HUDEP-2 (cell line): ENCODE measurements around the gene CAPN14.
A peak's percentile ranks its signal among the peaks of the same experiment; 100 is the strongest.

Experiments used
- DNase-seq, 76 experiments: peaks; one replicate each; lab custom pipeline; 2025; ENCODE audit not compliant: unreplicated experiment in 76 of 76; lab: John Stamatoyannopoulos, UW

Gene CAPN14

GRCh38 chr2:31228717-31229116 lies 11.4 kb upstream of the CAPN14 start:
- no peak for DNase-seq

DNA sequence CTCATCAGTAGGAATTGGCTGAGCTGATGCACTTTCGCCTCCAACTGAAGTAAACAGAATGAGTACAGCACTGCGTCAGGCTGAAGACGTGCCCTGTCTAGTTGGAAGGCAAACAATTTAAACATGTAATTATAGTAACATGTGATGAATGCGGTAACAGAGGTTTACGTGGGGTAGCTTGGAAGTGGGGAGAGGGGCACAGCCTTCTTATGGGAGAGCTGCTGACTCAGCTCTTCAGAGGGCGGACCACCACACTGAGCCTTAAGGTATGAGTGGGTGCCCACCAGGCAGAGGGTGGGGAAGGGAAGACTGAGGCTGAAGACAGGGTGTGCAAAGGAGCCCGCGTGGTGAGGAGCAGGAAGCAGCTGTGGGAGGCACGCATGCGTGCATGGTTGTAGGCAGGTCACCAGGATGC lies 10.4 kb upstream of the CAPN14 start:
- DNase-seq: no peak

DNA sequence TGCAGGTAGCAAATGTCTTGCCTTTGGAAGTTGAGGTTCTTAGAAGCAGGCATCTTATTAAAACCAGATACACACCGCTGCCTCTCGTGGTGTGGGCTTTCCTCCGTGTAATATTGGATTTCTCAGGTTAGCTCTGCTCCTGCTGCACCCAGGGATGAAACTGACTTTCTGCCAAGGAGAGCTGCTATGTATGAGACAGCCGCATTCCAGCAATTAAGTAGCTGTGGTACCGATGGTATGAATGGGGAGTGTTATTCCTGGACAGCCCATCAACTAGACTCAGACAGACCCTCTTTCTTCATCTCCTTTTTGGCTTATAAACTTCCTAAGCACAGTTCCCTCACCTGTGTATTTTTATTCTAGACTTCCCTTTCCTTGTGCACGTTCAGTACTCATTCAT lies 9.8 kb upstream of the CAPN14 start:
- no peak for DNase-seq

DNA sequence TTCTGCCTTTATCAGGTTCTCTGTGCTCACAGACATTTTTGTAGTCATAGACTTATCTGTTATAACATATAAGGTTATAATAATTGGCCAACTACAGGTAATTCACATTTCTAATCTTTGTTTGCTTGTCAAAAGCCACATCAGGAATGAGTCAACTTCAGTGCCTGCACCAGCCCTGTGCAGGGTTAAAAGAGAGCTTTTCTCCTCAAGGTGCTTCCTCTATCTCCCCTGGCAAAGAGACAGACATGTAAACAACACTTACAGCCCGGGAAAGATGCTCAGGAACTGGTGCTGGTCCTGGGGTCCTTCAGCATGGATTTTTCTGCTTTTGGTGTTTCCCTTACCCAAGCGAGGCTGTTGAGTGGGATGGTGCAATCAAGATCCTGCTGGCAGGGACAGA lies 9.0 kb upstream of the CAPN14 start:
- DNase-seq: no peak

GRCh38 chr2:31223749-31224148 lies 6.4 kb upstream of the CAPN14 start:
- DNase-seq: no peak

DNA sequence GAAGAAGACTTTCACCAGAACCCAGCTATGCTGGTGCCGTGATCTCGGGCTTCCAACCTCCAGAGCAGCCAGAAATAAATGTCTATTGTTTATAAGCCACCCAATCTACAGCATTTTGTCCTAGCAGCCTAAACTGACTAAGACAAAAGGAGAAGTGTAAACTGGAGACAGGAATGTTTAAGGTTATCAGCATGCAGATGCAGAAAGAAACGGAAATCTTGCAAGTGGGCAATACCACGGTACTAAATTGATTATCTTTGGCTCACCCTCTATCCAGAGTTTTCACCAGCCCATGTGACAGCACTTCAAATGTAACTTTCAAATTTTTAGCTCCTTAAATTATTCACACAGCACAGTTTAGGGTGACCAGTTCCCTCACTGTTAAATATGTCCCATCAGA lies 5.7 kb upstream of the CAPN14 start:
- no peak for DNase-seq

DNA sequence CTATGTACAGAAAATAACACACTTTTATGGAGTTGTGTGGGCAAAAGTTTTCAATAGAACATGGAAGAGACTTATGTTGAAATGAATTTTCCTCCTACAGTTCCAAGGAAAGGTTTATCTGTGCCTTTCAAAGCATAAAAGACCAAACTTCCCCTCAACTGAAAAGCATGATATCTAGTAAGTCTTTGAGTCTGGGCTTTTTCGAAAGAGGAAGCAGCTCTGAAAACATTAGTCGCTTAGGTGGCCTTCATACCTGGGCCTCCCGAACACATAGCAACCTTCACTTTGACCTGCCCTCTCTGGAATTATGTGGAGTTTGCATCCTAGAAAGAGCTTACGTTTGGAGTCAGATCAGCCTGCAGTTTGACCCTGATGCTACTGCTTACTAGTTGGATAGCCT lies 4.8 kb upstream of the CAPN14 start:
- no peak for DNase-seq

- no peak for DNase-seq
Observed at GRCh38 chr2:31221544-31221943, 4.2 kb upstream of the CAPN14 start.

- DNase-seq: no peak
Observed at GRCh38 chr2:31219131-31219969, 2.0 kb upstream of the CAPN14 start.

DNA sequence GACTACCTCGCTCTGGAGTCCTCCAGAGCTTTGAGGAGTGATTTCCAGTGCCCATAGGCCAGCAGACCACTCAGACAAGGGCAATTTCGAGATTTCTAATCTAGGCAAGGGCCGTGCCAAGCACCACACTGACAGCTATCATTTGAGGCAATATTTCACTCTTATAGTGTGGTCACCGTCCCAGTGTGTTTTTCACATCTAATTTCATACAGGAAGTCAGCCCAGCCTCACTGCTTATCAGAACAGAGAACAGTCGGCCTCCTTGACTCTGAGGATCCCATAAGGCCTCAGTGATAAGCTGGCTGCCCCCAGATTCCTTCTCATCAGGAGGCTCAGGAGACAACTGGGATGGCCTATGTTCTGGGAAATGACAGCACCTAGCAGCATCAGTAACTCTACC lies 581 bp downstream of the CAPN14 start:
- DNase-seq: peak in 8 of 76 experiments; percentile 3 to 25 (median 16)

DNA sequence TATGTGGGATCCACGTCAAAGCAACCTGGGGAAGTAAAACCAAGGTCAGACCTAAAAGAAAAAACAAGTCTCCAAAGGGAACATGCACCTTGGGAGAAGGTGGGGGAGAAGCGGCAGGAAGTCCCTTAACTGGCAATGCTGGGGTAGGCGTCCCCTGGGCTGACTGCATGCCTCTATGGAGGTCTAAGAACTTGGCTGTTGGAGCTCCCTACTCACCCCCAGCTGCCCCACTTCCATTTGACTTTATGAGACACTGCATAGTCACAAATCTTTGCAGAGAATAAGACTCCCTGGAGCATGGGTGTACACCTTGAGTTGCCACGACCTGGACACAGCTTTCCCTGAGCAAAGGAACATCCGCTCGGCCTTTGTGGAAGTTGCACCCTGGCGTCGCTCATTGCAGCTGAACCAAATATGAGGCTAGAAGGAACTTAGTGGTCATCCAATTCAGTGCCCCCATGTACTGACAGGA lies 2.8 kb downstream of the CAPN14 start:
- no peak for DNase-seq

DNA sequence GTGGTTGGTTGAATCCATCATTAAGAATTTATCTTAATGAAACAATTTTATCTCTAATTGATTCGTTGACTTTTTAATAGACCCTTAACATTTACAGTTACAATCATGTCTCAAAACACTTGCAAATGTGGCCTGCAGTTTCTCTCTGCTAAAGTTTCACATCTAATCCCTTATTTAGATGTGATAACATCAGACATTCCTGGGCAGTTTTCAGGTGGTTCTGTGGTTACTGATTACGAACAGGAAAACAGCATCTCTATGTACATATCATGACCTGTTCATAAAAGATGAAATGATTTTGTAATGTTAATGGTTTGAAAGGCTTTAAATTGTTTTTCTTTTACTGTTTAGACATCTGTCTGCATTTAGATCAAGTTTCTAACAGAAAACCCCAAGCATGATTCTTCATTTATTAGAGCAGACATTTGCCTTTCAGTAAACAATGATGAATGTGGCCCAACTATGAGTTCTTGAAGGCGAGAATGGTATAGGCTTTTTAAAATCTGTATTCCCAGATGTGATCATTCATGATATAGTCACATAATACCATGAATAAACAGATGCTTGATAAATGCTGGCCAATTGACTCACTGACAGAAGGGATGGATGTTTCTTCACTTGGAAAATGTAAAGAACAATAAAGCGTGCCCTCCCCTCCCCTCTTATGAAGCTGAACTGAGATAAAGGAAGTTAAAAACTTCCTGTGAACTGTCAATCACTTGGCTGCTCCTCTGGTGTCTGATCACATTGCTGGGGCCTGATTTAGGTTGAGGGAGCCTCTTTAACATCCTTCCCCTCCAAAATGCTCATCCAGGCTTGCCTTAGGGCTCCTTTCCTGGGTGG lies 3.5 kb downstream of the CAPN14 start:
- DNase-seq: no peak

GRCh38 chr2:31212659-31213600 lies 4.4 kb downstream of the CAPN14 start:
- no peak for DNase-seq

GRCh38 chr2:31208240-31208639 lies 9.1 kb downstream of the CAPN14 start:
- DNase-seq: no peak

DNA sequence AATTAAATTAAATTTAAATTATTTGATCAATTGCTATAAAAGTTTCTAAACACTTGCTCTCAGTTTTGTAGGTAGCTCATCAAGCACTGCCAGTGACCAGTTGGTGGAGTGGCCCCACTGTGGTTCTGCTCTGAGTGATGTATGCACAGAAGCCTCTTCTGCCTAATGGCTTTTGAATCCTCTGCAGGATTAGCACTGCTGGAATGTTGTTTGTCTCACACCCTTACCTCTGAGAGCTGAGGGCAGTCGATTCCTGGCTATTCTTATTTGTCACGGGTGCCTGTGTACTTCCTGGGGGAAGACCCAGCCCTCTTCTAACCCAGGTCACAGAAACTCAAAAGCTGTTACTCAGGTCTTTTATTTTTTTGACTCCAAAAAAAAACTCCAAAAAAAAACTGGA lies 9.5 kb downstream of the CAPN14 start:
- no peak for DNase-seq

- no peak for DNase-seq
Observed at GRCh38 chr2:31205613-31206012, 11.7 kb downstream of the CAPN14 start.

- DNase-seq: no peak
Observed at GRCh38 chr2:31205186-31205585, 12.1 kb downstream of the CAPN14 start.

DNA sequence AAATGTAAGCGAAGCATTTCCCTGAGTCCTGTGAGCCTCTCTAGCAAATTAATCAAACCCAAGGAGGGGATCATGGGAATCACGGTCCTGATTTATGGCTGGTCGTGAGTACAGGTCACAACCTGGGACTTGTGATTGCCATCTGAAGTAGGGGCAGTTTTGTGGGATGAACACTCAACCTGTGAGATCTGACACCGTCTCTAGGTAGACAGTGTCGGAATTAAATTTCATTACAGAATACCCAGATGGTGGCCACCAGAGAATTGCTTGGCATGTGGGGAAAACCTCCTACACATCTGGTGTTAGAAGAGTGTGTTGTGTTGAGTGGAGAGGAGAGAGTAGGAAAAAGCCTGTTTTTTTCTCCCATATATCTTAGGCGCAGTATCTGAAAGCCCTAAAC lies 12.5 kb downstream of the CAPN14 start:
- DNase-seq: no peak

GRCh38 chr2:31203916-31204315 lies 13.4 kb downstream of the CAPN14 start:
- no peak for DNase-seq

DNA sequence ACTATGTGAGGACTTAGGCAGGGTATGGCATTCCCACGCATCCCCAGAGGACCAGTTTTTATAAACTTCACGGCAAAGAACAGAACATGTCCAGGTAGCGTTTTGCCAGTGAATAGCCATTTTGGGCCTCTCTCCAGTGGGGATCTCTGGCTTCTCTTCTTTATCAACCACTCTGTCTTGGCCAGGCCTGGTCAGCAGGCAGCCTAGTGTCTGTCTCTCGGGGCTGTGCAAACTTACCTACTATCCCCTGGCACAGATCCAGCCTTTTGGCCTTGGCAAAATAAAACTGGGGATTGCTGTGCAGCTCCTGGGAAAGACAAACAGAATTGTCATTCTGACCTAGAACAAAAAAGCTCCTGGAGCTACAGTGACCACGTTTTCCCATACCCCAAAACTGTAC lies 14.5 kb downstream of the CAPN14 start:
- no peak for DNase-seq

DNA sequence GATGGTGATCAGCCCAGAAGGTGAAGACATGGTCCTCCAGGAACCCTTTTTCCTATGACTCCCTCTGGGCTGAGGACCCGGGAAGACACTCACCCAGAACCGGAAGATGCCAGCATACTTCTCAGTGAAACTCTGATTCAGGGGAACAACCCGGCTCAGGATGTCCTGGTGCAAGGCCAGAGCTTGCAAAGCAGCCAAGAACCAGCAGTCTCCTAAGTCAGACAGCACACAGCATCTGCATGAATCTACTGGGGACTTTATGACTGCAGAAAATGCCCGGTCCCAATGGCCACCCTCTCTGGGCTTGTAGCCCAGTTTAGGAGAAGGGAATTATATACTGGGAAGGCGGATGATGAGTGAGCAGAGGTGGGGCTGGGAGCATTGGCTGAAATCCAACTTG lies 15.3 kb downstream of the CAPN14 start:
- no peak for DNase-seq
